ENCODE data around the gene ARV1. TPM values are rescaled to one million over a fixed set of nuclear protein-coding genes. Genes with fewer than 3 reads are reported as not detected.

Gene ARV1
- polyA plus RNA-seq, 1 donor (not counting 4 experiments of a cell fraction or from before 2014, with no cell fraction given): 38.1 TPM

GRCh38 chr1:230987448-230987847 is 8.6 kb downstream of the ARV1 start:
- no peak for DNase-seq (ENCODE audit: low read depth, low spot score)
- Histone ChIP-seq H3K4me3 (ENCODE audit: control insufficient read depth in 2 of 3, extremely low read depth in 1 of 3, insufficient read depth in 2 of 3, low read depth in 1 of 3, low read length in 3 of 3) (no peak overlapping the region), H3K9me1 (ENCODE audit: control insufficient read depth, extremely low read depth, insufficient read depth, low read length) (no peaks in the 10 kb centered on the region), H3K79me2 (ENCODE audit: control insufficient read depth, insufficient read depth, low read length) (peaks cover 24% of the 10 kb centered on the region), H3K9me3 (ENCODE audit: control insufficient read depth, low read depth, low read length) (no peaks in the 10 kb centered on the region), H3K36me3 (ENCODE audit: control insufficient read depth in 2 of 2, extremely low read depth in 1 of 2, insufficient read depth in 2 of 2, low read length in 2 of 2) (peaks cover 4 to 7% of the 10 kb centered on the region in 2 experiments), H3K9ac (ENCODE audit: control insufficient read depth, extremely low read depth, insufficient read depth, low read length) (no peak overlapping the region), H3K4me1 (ENCODE audit: control insufficient read depth, extremely low read depth, insufficient read depth, low read length) (no peaks in the 10 kb centered on the region), H2AFZ (ENCODE audit: control insufficient read depth, low read length) (no peak overlapping the region), H3K27me3 (ENCODE audit: control insufficient read depth, extremely low read depth, insufficient read depth, low read length) (no peaks in the 10 kb centered on the region), H3K4me2 (ENCODE audit: control insufficient read depth, extremely low read depth, insufficient read depth, low read depth, low read length) (no peak overlapping the region), H4K20me1 (ENCODE audit: control insufficient read depth, extremely low read depth, insufficient read depth, low read length) (peaks cover 5% of the 10 kb centered on the region), H3K27ac (ENCODE audit: control insufficient read depth, insufficient read depth, low read length) (no peak overlapping the region)
- TF ChIP-seq CTCF (optimal IDR thresholded peaks at IDR 0.05 in 1 of 3, IDR thresholded peaks at IDR 0.05 in 1 of 3, conservative IDR thresholded peaks at IDR 0.05 in 1 of 3; ENCODE audit: extremely low read depth in 1 of 3, insufficient read depth in 2 of 3, low read length in 3 of 3) (no peak), EZH2 (IDR thresholded peaks at IDR 0.05; ENCODE audit: low read length) (no peak)
- dilution Hi-C loops (cut with MboI; ENCODE audit: extremely low pct_ligation_motif_present, low sequenced_read_pairs): no loop called here
- no peak for FAIRE-seq

DNA sequence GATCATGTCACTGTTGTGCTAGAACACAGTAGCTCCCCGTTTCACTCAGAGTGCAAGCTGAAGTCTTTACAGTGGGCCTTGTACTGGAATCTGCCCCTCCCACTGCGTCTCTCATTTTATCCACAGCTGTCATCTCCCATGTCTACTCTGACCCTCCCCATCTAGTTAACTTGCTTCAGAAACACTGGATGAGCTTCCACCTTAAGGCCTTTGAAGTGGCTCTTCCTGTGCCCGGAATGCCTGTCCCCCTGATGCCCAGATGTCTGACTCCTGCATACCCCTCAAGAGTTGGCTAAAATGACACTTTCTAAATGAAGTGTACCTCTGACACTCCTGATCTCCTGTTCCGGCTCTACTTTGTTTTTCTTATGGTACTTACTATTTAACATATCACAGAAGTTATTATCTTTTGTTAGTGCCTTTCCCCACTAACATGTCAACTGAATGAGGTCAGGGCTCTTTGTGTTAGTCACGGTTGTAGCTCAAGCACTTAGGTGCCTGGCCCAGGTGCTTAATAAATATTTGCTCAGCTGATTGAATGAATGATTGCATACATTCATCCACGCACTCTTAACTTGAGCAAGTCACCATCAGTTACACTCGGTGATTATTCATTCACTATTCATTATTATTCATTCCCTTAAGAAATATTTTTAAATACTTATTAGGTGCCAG is 13.3 kb downstream of the ARV1 start:
- TF ChIP-seq EZH2 (IDR thresholded peaks at IDR 0.05; ENCODE audit: low read length) (no peak), CTCF (optimal IDR thresholded peaks at IDR 0.05 in 1 of 3, IDR thresholded peaks at IDR 0.05 in 1 of 3, conservative IDR thresholded peaks at IDR 0.05 in 1 of 3; ENCODE audit: extremely low read depth in 1 of 3, insufficient read depth in 2 of 3, low read length in 3 of 3) (no peak)
- Histone ChIP-seq H3K9me3 (ENCODE audit: control insufficient read depth, low read depth, low read length) (no peaks in the 10 kb centered on the region), H4K20me1 (ENCODE audit: control insufficient read depth, extremely low read depth, insufficient read depth, low read length) (peaks cover under 1% of the 10 kb centered on the region), H3K36me3 (ENCODE audit: control insufficient read depth in 2 of 2, extremely low read depth in 1 of 2, insufficient read depth in 2 of 2, low read length in 2 of 2) (peaks cover 7 to 15% of the 10 kb centered on the region in 2 experiments), H3K9ac (ENCODE audit: control insufficient read depth, extremely low read depth, insufficient read depth, low read length) (no peak overlapping the region), H3K4me1 (ENCODE audit: control insufficient read depth, extremely low read depth, insufficient read depth, low read length) (no peaks in the 10 kb centered on the region), H3K79me2 (ENCODE audit: control insufficient read depth, insufficient read depth, low read length) (peaks cover 5% of the 10 kb centered on the region), H3K4me3 (ENCODE audit: control insufficient read depth in 2 of 3, extremely low read depth in 1 of 3, insufficient read depth in 2 of 3, low read depth in 1 of 3, low read length in 3 of 3) (no peak overlapping the region), H3K4me2 (ENCODE audit: control insufficient read depth, extremely low read depth, insufficient read depth, low read depth, low read length) (no peak overlapping the region), H3K27ac (ENCODE audit: control insufficient read depth, insufficient read depth, low read length) (no peak overlapping the region), H3K9me1 (ENCODE audit: control insufficient read depth, extremely low read depth, insufficient read depth, low read length) (no peaks in the 10 kb centered on the region), H3K27me3 (ENCODE audit: control insufficient read depth, extremely low read depth, insufficient read depth, low read length) (no peaks in the 10 kb centered on the region), H2AFZ (ENCODE audit: control insufficient read depth, low read length) (no peak overlapping the region)
- no peak for DNase-seq (ENCODE audit: low read depth, low spot score)
- dilution Hi-C loops (cut with MboI; ENCODE audit: extremely low pct_ligation_motif_present, low sequenced_read_pairs): no loop called here
- FAIRE-seq: no peak
